OCI-LY3 (cell line): Measurements from ENCODE around the gene SLC13A3.

Experiments used
- H2AFZ ChIP-seq: fragments of 200-600, 300-600 bp; shearing (Covaris generic); 2 replicates; pipeline ENCODE4 v1.6.0; 2014; ENCODE audit warnings: antibody characterized with exemption, low read depth, low read length
- H3K27ac ChIP-seq: fragments of 200-600, 300-600 bp; sonication (generic); 2 replicates; pipeline ENCODE4 v1.5.1; 2014; ENCODE audit warnings: mild to moderate bottlenecking, low read length, moderate library complexity, mixed read lengths
- H3K27me3 ChIP-seq: fragments of 200-600, 300-600 bp; sonication (generic); 2 replicates; pipeline ENCODE4 v1.6.1; 2014; ENCODE audit warnings: low read depth, low read length, mixed read lengths
- H3K36me3 ChIP-seq: fragments of 200-600, 300-600 bp; sonication (generic); replicated peaks from 2 replicates; pipeline ENCODE3; 2014; ENCODE audit warnings: low read depth, low read length, mixed read lengths
- H3K4me1 ChIP-seq: fragments of 300-600, 200-600 bp; sonication (generic); 2 replicates; pipeline ENCODE4 v1.6.1; 2014; ENCODE audit warnings: low read length, mixed read lengths
- H3K4me2 ChIP-seq: fragments of 200-600, 300-600 bp; sonication (generic); 2 replicates; pipeline ENCODE4 v1.6.1; 2014; ENCODE audit warnings: low read length, mixed read lengths
- H3K4me3 ChIP-seq: fragments of 300-600, 200-600 bp; sonication (generic); 2 replicates; pipeline ENCODE4 v1.5.1; 2014; ENCODE audit warnings: antibody characterized with exemption, mild to moderate bottlenecking, low read length, moderate library complexity
- H3K79me2 ChIP-seq: fragments of 300-600, 200-600 bp; shearing (Covaris generic); 2 replicates; pipeline ENCODE4 v1.6.1; 2014; ENCODE audit warnings: mild to moderate bottlenecking, low read length, mixed read lengths
- H3K9ac ChIP-seq: fragments of 300-600, 200-600 bp; shearing (Covaris generic); 2 replicates; pipeline ENCODE4 v1.6.0; 2014; ENCODE audit warnings: mild to moderate bottlenecking, low read length, moderate library complexity
- H3K9me3 ChIP-seq: fragments of 200-600, 300-600 bp; shearing (Covaris generic); 2 replicates; pipeline ENCODE4 v1.6.1; 2014; ENCODE audit warnings: low read length, mixed read lengths; ENCODE audit not compliant: insufficient read depth
- H4K20me1 ChIP-seq: fragments of 200-600, 300-600 bp; sonication (generic); 2 replicates; pipeline ENCODE4 v1.6.1; 2016; ENCODE audit warnings: low read length, mixed read lengths; ENCODE audit not compliant: insufficient read depth
- CTCF ChIP-seq: fragments of 200-600, 300-600 bp; sonication (generic); IDR thresholded peaks from 2 replicates; pipeline ENCODE4 v1.5.1; 2014; ENCODE audit warnings: antibody characterized with exemption, low read length, low read depth
- EZH2phosphoT487 ChIP-seq: fragments of 200-600 bp; shearing (Covaris generic); IDR thresholded peaks from 2 replicates; pipeline ENCODE4 v1.6.1; 2018; ENCODE audit warnings: antibody characterized with exemption, mixed run types, low read depth

Gene SLC13A3

GRCh38 chr20:46594725-46595124, 56.5 kb downstream of the SLC13A3 start:
- H3K36me3 ChIP-seq: no peaks in the 10 kb centered on the region
- H3K27me3 ChIP-seq: peaks cover 54% of the 10 kb centered on the region
- H3K4me2 ChIP-seq: no peak overlapping the region
- no peaks in the 10 kb centered on the region for H3K79me2 ChIP-seq
- H2AFZ ChIP-seq: no peak overlapping the region
- H3K4me3 ChIP-seq: no peak overlapping the region
- no peak overlapping the region for H3K9ac ChIP-seq
- no peak overlapping the region for H3K27ac ChIP-seq
- H3K4me1 ChIP-seq: no peaks in the 10 kb centered on the region
- H3K9me3 ChIP-seq: no peaks in the 10 kb centered on the region
- H4K20me1 ChIP-seq: no peaks in the 10 kb centered on the region
- TF ChIP-seq EZH2phosphoT487: no peak

- TF ChIP-seq CTCF: peak; percentile 26; the same call in 1 of the 2 replicates
- no peak for TF ChIP-seq EZH2phosphoT487
- H3K4me1 ChIP-seq: no peaks in the 10 kb centered on the region
- no peaks in the 10 kb centered on the region for H3K9me3 ChIP-seq
- no peaks in the 10 kb centered on the region for H3K79me2 ChIP-seq
- no peak overlapping the region for H2AFZ ChIP-seq
- H3K4me2 ChIP-seq: no peak overlapping the region
- no peak overlapping the region for H3K4me3 ChIP-seq
- H4K20me1 ChIP-seq: no peaks in the 10 kb centered on the region
- H3K9ac ChIP-seq: no peak overlapping the region
- H3K27ac ChIP-seq: no peak overlapping the region
- no peaks in the 10 kb centered on the region for H3K36me3 ChIP-seq
- peaks cover 47% of the 10 kb centered on the region for H3K27me3 ChIP-seq
Observed at GRCh38 chr20:46592580-46593362, 58.5 kb downstream of the SLC13A3 start.

DNA sequence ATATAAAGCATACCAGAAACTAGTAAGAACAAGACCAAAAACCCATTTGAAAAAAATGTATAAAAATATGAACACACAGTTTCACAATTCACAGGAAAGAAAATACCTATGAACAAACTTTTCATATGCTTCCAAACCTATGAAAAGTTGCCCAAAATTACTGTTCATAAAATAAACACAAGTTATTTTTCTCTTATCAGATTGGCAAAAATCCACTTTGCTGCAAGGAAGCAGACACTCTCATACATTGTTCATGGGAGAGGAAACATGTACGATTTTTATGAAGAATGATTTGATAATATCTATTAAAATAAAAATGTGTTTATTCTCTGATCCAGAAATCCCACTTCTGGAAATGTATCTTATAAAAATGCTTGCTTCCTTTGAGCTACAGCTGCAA, 60.8 kb downstream of the SLC13A3 start:
- no peak overlapping the region for H3K9ac ChIP-seq
- H3K4me2 ChIP-seq: no peak overlapping the region
- H3K4me3 ChIP-seq: no peak overlapping the region
- no peak overlapping the region for H3K27ac ChIP-seq
- H3K27me3 ChIP-seq: peaks cover 39% of the 10 kb centered on the region
- no peaks in the 10 kb centered on the region for H4K20me1 ChIP-seq
- no peaks in the 10 kb centered on the region for H3K9me3 ChIP-seq
- no peaks in the 10 kb centered on the region for H3K36me3 ChIP-seq
- no peaks in the 10 kb centered on the region for H3K79me2 ChIP-seq
- no peaks in the 10 kb centered on the region for H3K4me1 ChIP-seq
- no peak overlapping the region for H2AFZ ChIP-seq
- TF ChIP-seq EZH2phosphoT487: no peak
- no peak for TF ChIP-seq CTCF

GRCh38 chr20:46588532-46589511, 62.4 kb downstream of the SLC13A3 start:
- no peak overlapping the region for H3K9ac ChIP-seq
- no peaks in the 10 kb centered on the region for H3K79me2 ChIP-seq
- H3K27me3 ChIP-seq: peaks cover 38% of the 10 kb centered on the region
- TF ChIP-seq EZH2phosphoT487 (no peak), CTCF (no peak)
- no peak overlapping the region for H3K4me3 ChIP-seq
- H3K4me1 ChIP-seq: no peaks in the 10 kb centered on the region
- H2AFZ ChIP-seq: no peak overlapping the region
- no peaks in the 10 kb centered on the region for H3K36me3 ChIP-seq
- no peaks in the 10 kb centered on the region for H4K20me1 ChIP-seq
- no peaks in the 10 kb centered on the region for H3K9me3 ChIP-seq
- no peak overlapping the region for H3K27ac ChIP-seq
- no peak overlapping the region for H3K4me2 ChIP-seq
